HG03108 (cell line): ENCODE results near the gene DDC.

Experiments used
- ATAC-seq: cut with Tn5 transposase; IDR thresholded peaks from one replicate; pipeline ENCODE4 v1.9.1; 2021; ENCODE audit warnings: moderate library complexity; ENCODE audit not compliant: unreplicated experiment

DDC gene

GRCh38 chr7:50421043-50421442 is 144.2 kb downstream of the DDC start:
- ATAC-seq, result no peak

GRCh38 chr7:50418526-50419290 is 146.5 kb downstream of the DDC start:
- ATAC-seq, result no peak

DNA sequence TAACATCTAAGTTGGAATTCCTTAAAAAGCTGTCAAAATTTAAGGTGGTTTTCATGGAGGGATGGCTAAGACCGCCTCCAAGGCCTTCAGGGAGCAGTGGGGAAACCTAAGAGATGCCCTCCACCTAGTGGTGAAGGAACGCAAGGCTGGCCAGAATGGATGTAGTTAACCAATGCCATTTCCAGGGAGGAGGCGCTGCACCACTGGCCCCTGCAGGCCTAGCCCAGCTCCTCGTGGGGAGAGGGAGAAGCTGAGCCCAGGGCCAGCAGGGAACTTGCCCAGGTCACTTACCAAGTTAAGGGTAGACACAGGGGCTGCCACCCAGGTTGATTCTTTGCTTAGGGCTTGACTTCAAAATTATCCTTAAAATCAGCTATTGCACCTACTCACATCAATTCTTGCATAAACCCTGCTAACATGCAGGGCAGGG is 147.1 kb downstream of the DDC start:
- ATAC-seq, result peak; percentile 68

DNA sequence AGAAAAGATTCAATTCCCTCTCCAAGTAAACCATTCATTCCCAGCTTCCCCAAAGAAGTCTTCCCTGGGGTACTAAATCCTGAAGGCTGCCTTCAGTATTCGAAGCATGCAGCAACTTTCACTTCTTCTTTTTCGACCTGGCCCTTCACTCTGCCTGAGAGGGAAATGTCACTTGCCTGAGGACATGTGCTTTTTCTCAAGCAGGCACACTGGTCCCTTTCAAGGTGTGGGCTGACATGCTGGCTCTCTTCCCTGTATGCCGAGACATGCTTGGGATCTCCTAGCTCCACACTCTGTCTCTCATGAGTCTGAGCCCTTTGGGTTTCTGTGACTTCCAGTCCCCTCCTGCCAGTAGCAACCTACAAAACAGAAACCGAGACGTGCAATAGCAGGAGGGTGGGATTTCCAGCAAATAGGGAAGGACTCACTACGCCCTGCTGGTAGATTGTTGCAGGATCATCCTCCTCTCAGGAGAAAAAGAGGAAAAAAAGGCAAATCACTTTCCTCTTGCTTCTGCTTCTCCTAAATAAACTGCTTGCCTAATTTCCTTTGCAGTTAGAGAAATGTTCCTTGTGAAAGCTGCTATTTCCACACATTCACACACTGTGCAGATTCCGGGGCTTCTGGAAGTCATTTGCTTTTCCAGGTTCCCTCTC is 148.6 kb downstream of the DDC start:
- peak; percentile 83 for ATAC-seq

DNA sequence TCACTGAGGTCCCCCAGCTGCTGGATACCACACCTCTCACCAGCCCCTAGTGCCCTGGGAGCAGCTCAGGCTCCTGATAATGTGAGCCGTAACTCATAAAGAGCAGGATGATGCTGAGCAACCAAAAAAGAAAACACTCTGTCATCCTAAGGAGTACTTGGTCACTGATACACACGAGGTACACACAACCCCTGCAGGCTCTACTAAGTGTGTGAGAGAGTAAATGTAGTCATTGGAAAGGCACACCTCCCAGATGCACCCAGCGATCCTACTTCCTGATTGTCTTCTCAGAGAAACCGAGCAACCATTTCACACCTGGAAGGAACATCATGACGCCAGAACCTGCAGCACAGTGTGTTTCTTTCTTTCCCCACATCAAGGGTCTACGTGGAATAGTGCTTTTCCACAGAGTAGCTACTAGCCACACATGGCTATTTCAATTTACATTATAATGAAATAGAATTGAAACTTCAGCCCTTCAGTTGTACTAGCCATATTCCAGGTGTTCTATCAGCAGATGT is 149.3 kb downstream of the DDC start:
- no peak for ATAC-seq

GRCh38 chr7:50413561-50413960 is 151.6 kb downstream of the DDC start:
- ATAC-seq, result no peak

DNA sequence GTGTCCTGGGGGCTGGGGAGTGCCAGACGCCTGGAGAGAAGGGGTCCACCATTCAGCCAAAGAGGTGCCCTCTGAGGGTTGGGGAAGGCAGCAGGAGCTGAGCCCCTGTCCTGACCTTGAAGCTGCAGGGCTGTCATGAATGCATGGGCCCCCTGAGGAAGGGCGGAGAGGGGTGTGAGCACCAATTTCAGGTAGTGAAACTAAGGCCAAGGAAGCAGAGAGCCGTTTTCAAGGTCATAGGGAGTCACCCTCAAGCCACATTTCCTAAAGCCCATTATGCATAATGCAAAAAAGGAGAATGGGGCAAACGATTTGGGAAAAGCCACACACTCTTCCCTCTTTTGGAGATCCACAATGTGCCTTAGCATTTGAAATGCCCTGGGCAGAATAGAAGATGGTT is 152.2 kb downstream of the DDC start:
- no peak for ATAC-seq

- ATAC-seq, result no peak
Observed at GRCh38 chr7:50411332-50411731, 153.9 kb downstream of the DDC start.

DNA sequence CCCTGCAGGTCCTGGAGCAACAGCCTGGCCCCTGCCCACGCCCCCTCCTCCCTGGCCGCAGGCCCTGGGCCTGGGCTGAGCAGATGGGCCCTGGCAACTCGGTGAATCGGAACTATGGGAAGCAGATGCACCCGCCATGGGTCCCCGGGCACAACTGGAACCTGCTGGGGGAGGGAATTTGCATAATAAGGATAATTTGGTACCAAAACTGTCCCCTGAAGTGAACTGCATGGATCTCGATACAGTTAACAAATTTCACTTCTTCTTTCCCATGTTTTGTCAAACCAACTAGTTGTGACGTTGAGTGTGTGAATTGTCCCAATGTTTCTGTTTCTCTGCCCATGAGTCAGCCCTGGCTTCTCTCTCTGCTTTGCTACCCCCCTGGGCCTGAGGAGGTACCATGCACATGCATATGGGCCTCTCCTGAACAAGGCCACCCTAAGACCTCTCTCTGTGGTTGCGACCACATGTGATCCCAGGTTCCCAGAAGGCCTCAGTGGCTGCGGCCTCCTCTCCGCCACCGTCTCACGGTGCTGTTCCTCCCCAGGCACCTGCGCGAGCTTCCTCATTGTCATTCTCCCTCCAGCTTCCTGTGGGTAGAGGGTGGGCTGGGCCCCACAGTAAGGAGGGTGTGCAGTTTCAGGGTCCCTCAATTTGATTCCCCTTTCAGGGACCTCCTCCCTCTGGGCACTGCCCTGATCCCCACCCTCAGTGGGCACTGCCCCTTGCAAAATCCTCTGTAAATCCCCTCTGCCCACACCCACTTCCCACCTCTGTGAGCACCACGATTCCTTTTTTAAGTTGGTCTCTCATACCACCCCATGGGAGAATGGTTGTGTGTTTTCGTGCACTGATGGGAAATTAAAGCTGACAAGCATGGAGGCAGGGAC is 155.1 kb downstream of the DDC start:
- peak; percentile 44 for ATAC-seq
